ENCODE measurements around the gene KRTAP12-1.

Gene KRTAP12-1

GRCh38 chr21:44670642-44671432 lies 11.1 kb downstream of the KRTAP12-1 start:
- no peak for ATAC-seq
- TF ChIP-seq SNAI2 (CRISPR knock-in tag; IDR thresholded peaks at IDR 0.05): no peak
- no peak for TF ChIP-seq ESRRG (CRISPR knock-in tag; IDR thresholded peaks at IDR 0.05)
- no peak for TF ChIP-seq CSRNP3 (CRISPR knock-in tag; IDR thresholded peaks at IDR 0.05)
- no peak for TF ChIP-seq PPARA (CRISPR knock-in tag; IDR thresholded peaks at IDR 0.05; ENCODE audit: borderline replicate concordance)
- TF ChIP-seq CSDC2 (CRISPR knock-in tag; IDR thresholded peaks at IDR 0.05): no peak
- no peak for TF ChIP-seq TOX (CRISPR knock-in tag; IDR thresholded peaks at IDR 0.05; ENCODE audit: borderline replicate concordance)
- no peak for TF ChIP-seq TSHZ2 (CRISPR knock-in tag; IDR thresholded peaks at IDR 0.05)
- TF ChIP-seq ZNF8 (CRISPR knock-in tag; IDR thresholded peaks at IDR 0.05): no peak
- TF ChIP-seq ZFP30 (CRISPR knock-in tag; IDR thresholded peaks at IDR 0.05): no peak
- TF ChIP-seq ZNF70 (CRISPR knock-in tag; IDR thresholded peaks at IDR 0.05): no peak
- TF ChIP-seq GLIS3 (CRISPR knock-in tag; IDR thresholded peaks at IDR 0.05): no peak
- no peak for TF ChIP-seq PATZ1 (CRISPR knock-in tag; IDR thresholded peaks at IDR 0.05; ENCODE audit: borderline replicate concordance)
- TF ChIP-seq RARB (CRISPR knock-in tag; IDR thresholded peaks at IDR 0.05): no peak
- no peak for TF ChIP-seq TCF4 (CRISPR knock-in tag; IDR thresholded peaks at IDR 0.05; ENCODE audit: borderline replicate concordance)

GRCh38 chr21:44667612-44668011 lies 14.4 kb downstream of the KRTAP12-1 start:
- TF ChIP-seq ZNF8 (CRISPR knock-in tag; IDR thresholded peaks at IDR 0.05) (no peak), ZNF565 (CRISPR knock-in tag; conservative IDR thresholded peaks at IDR 0.05; ENCODE audit: low read depth) (no peak), CSRNP3 (CRISPR knock-in tag; IDR thresholded peaks at IDR 0.05) (no peak), PATZ1 (CRISPR knock-in tag; IDR thresholded peaks at IDR 0.05; ENCODE audit: borderline replicate concordance) (no peak), POU6F1 (CRISPR knock-in tag; IDR thresholded peaks at IDR 0.05; ENCODE audit: borderline replicate concordance, low read depth) (no peak), TCF4 (CRISPR knock-in tag; IDR thresholded peaks at IDR 0.05; ENCODE audit: borderline replicate concordance) (no peak), ZFP30 (CRISPR knock-in tag; IDR thresholded peaks at IDR 0.05) (no peak), ZFP3 (CRISPR knock-in tag; IDR thresholded peaks at IDR 0.05) (no peak), TOX (CRISPR knock-in tag; IDR thresholded peaks at IDR 0.05; ENCODE audit: borderline replicate concordance) (no peak), RARB (CRISPR knock-in tag; IDR thresholded peaks at IDR 0.05) (no peak), CSDC2 (CRISPR knock-in tag; IDR thresholded peaks at IDR 0.05) (no peak), GLIS3 (CRISPR knock-in tag; IDR thresholded peaks at IDR 0.05) (no peak)

More at GRCh38 chr21:44667612-44668011, 14.4 kb downstream of the KRTAP12-1 start:
- no peak for ATAC-seq

All from SK-N-SH treated with all-trans-retinoic acid at 6 μM for 48 hours (cell line).